ENCODE measurements around the gene RBM19.
"Not testable (repeated sequence)": the region's sequence is repeated elsewhere in the genome, so short reads cannot be mapped to it uniquely, and the experiment has no call there.

Gene RBM19

DNA sequence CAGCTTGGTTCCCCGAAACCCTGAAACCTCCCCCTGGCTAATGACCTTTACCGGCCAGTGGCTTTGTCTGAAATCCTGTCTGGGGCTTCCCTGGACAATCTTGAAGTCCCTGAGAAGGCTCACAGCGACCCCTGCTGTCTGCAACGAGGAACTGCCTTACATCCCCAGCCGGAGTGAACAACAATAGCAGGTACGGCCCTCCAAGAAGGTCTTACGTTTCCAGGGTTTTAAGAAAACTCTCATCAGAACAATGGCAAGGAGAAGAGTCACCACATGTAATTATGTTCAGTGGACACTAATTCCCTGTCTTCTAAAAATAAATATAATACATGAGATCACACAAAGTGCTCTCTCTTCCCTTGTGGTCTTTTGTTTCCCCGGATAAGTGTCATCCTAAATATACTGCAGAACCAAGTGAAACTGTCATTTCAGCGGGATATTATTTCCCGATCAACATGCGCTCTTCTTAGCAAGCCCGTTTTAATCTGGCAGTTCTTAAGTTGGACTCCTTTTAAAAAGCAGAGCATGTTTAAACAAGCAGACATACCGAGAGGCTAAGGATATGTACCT lies 53.3 kb downstream of the RBM19 start:
- Mint-ChIP-seq H3K4me1 (ENCODE audit: low read depth) (no peaks in the 10 kb centered on the region), H3K9me3 (ENCODE audit: low read depth) (no peaks in the 10 kb centered on the region), H3K27ac (no peak overlapping the region), H3K36me3 (peaks cover 6% of the 10 kb centered on the region), H3K27me3 (no peaks in the 10 kb centered on the region), H3K4me3 (no peak overlapping the region)

DNA sequence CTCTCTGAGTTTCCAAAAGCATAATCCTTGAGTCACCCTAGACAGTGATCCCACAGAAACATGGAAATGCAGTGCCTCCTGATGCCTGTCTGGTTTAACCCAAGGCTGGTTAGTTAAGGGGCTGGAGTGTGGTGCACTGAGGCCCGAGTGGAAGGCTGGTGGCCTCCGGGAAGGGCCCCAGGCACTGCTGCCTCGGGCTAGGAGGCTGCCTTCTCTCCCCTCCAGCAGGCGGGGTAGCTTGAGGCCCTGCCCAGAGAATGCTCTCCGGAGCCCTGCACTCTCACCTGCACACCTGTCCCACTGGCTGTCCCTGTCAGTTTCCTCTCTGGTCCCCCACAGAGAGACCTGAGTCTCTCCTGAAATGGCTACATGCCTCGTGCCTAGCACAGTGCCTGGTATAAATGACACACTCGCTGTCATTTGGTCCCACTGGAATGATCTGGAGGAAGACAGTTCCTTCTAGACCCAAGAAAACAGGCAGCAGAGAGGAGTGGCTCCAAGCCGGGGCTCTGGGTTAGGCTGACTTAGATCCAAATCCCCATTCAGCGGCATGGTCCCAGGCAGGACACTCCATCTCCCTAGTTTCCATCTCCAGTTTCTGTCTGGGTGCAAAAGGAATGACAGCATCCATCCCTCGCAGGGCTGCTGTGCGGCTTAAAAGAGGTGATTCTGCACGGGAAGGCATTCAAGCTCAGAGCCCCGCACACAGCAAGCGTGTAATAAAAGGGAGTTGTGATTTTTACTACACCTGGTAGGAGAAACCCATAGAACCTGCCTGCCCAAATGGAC lies 54.0 kb downstream of the RBM19 start:
- no peaks in the 10 kb centered on the region for H3K27me3 Mint-ChIP-seq
- H3K36me3 Mint-ChIP-seq = peaks cover 8% of the 10 kb centered on the region
- no peaks in the 10 kb centered on the region for H3K4me1 Mint-ChIP-seq (ENCODE audit: low read depth)
- H3K27ac Mint-ChIP-seq = no peak overlapping the region
- H3K4me3 Mint-ChIP-seq = no peak overlapping the region
- no peaks in the 10 kb centered on the region for H3K9me3 Mint-ChIP-seq (ENCODE audit: low read depth)

DNA sequence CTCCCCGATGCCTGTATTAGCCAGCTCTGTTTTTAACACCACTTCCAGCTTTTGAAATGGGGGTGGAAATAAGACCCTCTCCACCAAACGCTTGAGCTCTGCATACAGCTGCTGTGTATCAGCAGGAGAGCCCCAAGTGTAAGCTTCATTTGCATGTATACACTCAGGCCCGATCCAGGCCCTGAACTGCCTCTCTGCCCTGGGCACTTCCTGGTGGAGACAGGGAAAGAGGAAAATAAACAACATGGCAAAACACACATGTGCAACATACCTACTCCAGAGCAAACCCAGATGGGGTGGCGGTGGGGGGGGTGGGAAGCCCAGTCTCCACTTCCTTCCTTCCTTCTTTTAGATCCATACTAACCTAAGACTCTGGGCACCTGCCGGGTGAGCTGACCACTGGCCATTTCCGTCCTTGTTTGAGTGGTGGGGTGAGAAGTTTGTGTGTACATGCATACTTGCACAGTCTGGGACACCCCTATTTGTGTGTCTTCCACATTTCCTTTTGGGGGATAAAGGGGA lies 55.3 kb downstream of the RBM19 start:
- no peaks in the 10 kb centered on the region for H3K4me1 Mint-ChIP-seq (ENCODE audit: low read depth)
- no peak overlapping the region for H3K27ac Mint-ChIP-seq
- peaks cover 18% of the 10 kb centered on the region for H3K36me3 Mint-ChIP-seq
- no peaks in the 10 kb centered on the region for H3K9me3 Mint-ChIP-seq (ENCODE audit: low read depth)
- no peak overlapping the region for H3K4me3 Mint-ChIP-seq
- no peaks in the 10 kb centered on the region for H3K27me3 Mint-ChIP-seq

DNA sequence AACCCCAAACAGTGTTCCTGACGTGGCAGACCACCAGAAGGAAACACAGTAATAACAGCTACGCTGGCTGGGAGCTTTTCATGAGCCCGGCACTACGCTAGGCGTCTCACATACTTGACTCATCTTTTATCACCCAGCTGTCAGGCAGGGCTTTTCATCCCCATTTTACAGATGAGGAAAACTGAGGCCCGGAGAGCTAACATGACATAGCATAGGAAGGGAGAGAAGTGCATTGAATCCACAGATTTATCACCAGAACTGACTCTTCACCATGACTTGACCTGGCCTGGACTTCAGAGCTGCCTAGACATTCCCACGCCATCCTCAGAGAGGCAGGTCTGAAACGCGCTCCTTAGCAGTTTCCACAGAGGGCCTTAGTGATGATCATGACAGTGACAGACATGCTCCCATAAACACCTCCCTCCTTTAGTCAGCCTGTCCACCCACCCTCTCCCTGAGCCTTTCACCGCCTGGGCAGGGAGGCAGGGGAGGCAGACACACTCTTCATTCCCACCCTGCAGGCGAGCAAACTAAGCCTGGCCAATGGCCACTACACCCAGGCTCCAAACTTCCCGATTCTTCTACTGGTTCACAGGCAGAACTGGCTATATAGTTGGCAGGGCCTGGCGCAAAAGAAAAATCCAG lies 56.2 kb downstream of the RBM19 start:
- Mint-ChIP-seq H3K4me3 (no peak overlapping the region), H3K9me3 (ENCODE audit: low read depth) (no peaks in the 10 kb centered on the region), H3K36me3 (peaks cover 22% of the 10 kb centered on the region), H3K27ac (peak overlapping the region; percentile 47), H3K27me3 (no peaks in the 10 kb centered on the region), H3K4me1 (ENCODE audit: low read depth) (no peaks in the 10 kb centered on the region)

DNA sequence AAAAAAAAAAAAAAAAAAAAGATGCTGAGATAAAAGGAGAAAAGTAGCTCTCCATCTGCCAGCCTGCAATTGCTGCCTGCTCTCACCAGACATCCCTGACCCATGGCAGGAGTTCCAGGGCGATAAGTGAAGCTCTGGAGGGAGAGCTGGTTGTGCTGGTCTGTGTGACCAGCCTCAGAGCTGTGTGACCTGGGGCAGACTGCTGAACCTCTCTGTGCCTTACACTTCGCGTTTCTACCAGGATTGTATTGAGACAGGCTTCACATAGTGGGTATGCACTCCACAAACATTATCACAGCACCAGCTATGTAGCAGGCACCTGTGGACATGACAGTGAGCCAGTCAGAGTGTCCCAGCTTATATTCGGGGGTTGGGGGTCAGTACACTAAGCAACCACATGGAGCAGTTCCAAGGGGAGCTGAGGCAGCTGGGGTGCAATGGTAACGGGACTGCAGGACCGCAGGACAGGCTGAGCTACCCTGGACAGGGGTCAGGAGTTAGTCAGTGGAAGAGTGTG lies 57.5 kb downstream of the RBM19 start:
- Mint-ChIP-seq H3K9me3 (ENCODE audit: low read depth) (no peaks in the 10 kb centered on the region), H3K27ac (no peak overlapping the region), H3K4me1 (ENCODE audit: low read depth) (no peaks in the 10 kb centered on the region), H3K36me3 (peaks cover 28% of the 10 kb centered on the region), H3K4me3 (no peak overlapping the region), H3K27me3 (no peaks in the 10 kb centered on the region)

DNA sequence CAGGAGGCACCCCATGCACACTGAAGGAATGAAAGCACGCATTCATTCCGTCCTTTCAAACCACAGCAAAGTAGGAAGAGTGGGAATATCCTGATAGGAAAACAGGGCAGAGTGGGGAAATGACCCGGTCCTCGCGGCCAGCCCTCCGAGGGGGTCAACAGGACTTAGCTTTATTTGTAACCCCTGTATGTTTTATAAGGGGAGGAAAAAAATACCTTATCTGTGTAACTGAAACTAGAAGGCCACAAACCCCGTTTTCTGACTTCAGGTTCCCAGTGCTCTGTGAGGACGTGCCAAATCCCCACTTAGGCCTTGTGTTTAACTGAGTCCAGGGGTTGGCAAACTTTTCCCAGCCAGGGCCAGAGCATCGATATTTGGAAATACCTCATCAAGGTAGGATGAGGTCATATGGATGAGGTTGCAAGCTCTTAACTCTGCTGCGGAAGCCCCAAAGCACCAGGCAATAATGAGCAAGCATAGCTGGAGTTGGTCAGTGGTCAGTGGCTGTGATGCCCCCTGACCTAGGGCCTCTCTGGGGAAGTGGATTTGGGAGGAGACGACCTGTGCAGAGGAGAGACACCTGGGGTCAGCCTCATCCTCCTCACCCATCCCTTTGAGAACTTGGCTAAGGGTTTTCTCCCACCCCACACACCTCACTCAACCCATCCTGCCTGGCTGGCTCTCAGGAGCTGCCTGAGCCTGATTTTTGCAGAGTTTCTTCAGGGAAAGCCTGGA lies 58.5 kb downstream of the RBM19 start:
- Mint-ChIP-seq H3K27me3 (no peaks in the 10 kb centered on the region), H3K27ac (no peak overlapping the region), H3K9me3 (ENCODE audit: low read depth) (no peaks in the 10 kb centered on the region), H3K36me3 (peaks cover 31% of the 10 kb centered on the region), H3K4me3 (no peak overlapping the region), H3K4me1 (ENCODE audit: low read depth) (no peaks in the 10 kb centered on the region)

DNA sequence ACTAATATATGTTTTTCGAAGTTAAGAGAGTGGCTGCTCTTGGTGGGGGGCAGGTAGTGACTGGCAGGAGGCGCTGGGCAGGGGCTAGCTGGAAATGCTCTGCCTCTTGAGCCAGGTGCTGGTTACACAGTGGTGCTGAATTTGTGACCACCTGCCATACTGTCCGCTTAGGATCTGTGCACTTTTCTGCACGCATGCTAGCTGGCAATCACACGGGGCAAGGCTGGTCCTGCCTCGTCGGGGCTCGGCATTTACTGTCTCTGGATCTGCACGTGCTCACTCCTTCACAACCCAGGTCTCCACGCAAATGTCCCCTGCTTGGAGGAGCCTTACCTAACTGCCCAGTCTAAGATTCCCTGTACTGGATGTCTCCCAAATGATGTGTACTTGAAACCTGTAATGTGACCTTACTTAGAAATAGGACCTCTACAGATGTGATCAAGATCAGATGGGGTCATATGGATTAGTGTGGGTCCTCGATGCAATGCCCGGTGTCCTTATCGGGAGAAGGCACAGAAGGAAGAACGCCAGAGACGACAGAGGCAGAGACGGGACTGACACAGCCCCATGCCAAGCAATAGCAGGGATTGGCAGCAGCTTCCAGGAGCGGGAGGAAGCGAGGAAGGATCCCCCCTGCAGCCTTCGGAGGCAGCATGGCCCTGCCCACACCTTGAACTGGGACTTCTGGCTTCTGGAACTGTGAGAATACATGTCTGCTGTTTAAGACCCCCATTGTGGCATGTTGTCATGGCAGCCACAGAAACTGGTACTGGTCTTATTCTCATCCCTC lies 59.5 kb downstream of the RBM19 start:
- no peaks in the 10 kb centered on the region for H3K27me3 Mint-ChIP-seq
- no peak overlapping the region for H3K4me3 Mint-ChIP-seq
- peaks cover 31% of the 10 kb centered on the region for H3K36me3 Mint-ChIP-seq
- no peaks in the 10 kb centered on the region for H3K9me3 Mint-ChIP-seq (ENCODE audit: low read depth)
- no peaks in the 10 kb centered on the region for H3K4me1 Mint-ChIP-seq (ENCODE audit: low read depth)
- H3K27ac Mint-ChIP-seq = no peak overlapping the region

DNA sequence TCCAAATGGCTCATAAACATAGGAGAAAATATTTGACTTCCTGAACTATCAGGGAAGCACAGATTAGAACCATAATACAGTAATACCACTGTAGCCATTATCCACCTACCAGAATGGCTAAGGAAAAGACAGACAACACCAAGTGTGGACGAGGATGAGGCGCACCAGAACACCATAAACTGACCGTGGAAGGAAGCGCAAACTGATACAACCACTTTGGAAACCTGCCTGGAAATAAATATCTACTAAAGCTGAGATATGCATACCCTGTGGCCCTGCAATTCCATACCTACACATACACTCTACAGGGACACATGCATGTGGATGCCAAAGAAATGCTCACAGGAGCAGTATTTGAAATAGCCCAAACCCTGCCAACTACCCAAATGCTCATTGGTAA lies 60.3 kb downstream of the RBM19 start:
- no peak overlapping the region for H3K27ac Mint-ChIP-seq
- peaks cover 31% of the 10 kb centered on the region for H3K36me3 Mint-ChIP-seq
- no peaks in the 10 kb centered on the region for H3K4me1 Mint-ChIP-seq (ENCODE audit: low read depth)
- no peak overlapping the region for H3K4me3 Mint-ChIP-seq
- no peaks in the 10 kb centered on the region for H3K9me3 Mint-ChIP-seq (ENCODE audit: low read depth)
- H3K27me3 Mint-ChIP-seq = no peaks in the 10 kb centered on the region

DNA sequence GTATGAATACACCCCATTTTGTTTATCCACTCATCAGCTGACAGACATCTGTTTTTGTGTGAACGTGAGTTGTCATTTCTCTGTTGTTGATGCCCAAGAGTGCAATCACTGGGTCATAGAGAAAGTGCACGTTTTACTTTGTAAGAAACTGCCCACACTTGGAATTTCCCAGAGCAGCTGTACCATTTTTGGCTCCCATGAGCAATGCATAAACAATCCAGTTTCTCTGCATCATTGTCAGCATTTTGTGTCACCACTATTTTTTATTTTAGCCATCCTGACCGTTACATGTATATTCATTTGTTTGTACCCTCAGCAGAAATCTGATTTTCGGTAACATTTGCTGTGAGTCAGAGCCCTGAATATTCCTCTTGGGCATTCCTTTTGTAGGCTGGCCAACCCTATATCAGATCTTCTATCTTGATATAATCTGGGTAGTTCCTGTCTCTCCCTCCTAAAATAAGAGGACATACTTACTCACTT lies 62.7 kb downstream of the RBM19 start:
- Mint-ChIP-seq H3K36me3 (peaks cover 30% of the 10 kb centered on the region), H3K27me3 (no peaks in the 10 kb centered on the region), H3K9me3 (ENCODE audit: low read depth) (no peaks in the 10 kb centered on the region), H3K27ac (no peak overlapping the region), H3K4me1 (ENCODE audit: low read depth) (no peaks in the 10 kb centered on the region), H3K4me3 (no peak overlapping the region)

DNA sequence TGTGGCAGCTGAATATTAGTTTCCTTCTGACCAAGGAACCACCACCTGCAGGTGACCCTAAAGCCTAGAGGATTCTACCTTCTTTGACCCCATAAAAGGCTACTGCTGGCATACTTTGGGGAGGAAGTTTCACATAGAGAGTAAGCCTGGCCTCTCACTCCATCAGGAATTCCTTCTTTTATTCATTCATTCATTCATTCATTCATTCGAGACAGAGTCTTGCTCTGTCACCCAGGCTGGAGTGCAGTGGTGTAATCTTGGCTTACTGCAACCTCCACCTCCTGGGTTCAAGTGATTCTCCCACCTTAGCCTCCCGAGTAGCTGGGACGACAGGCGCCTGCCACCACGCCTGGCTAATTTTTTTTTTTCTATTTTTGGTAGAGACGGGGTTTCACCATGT lies 64.8 kb downstream of the RBM19 start:
- H3K9me3 Mint-ChIP-seq (ENCODE audit: low read depth); H3K4me3 Mint-ChIP-seq; H3K27me3 Mint-ChIP-seq; H3K4me1 Mint-ChIP-seq (ENCODE audit: low read depth); H3K27ac Mint-ChIP-seq: not testable (repeated sequence)
- peaks cover 28% of the 10 kb centered on the region for H3K36me3 Mint-ChIP-seq

DNA sequence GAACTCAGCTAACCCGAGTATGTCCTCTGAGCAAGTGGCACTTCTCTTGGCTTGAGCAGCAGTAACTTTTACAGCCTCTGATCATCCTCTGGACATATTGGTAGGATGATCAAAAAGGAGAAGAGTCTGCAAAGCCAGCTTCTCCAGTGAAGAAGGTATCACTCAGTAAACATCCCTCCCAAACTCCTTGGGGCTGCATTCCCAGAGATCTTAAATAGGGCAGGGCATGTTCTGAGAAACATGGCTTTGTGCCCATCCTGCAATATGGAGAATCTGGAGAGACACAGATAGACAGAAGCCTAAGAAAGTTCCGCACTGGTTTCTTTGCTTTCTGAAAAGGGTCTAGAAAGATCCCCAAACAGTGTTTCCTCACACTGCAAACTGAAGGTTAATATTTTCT lies 65.4 kb downstream of the RBM19 start:
- H3K9me3 Mint-ChIP-seq (ENCODE audit: low read depth) = no peaks in the 10 kb centered on the region
- no peaks in the 10 kb centered on the region for H3K27me3 Mint-ChIP-seq
- no peaks in the 10 kb centered on the region for H3K4me1 Mint-ChIP-seq (ENCODE audit: low read depth)
- H3K4me3 Mint-ChIP-seq = no peak overlapping the region
- H3K27ac Mint-ChIP-seq = no peak overlapping the region
- peaks cover 25% of the 10 kb centered on the region for H3K36me3 Mint-ChIP-seq

DNA sequence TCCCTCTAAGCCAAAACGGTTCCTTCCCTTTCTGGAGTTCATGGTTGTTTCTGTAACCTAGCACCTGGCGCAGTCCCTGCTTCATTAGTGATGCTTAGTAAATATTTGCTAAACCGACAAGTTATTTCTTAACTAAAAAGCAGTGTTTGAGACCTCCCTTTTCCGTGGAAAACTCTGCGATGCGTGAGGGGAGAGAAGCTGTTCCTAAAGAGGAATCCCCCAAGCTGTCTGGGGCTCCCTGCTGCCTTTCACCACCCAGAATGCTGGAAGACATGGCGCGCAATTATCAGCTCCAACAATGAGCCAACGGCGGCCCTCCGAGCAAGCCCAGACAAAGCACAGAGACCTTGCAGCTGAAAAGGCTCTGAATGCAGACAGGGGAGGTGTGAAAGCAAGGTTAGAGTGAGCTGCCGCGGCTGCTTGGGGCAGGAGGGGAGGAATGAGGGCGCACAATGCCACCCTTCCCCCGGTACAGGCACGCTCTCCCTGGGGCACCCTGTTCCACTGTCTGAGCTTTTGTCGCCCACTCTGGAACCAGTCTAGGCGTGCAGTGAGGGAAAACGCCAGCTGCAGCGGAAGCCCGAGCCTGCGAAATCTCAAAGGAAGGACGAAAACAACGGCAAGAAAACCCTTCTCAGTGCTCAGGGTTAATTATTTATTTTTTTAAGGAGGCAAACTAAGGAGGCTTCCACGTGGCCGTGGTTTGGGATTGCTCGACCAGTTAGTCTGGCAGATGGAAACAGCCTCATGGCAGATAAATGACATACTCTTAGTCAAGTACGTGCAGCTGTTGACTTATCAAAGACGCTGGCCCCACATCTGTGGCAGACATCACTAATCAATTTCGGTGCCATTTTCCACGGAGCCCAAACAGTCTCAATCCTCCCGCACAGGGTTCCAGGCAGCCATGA lies 66.3 kb downstream of the RBM19 start:
- H3K4me3 Mint-ChIP-seq = no peak overlapping the region
- H3K27me3 Mint-ChIP-seq = no peaks in the 10 kb centered on the region
- no peaks in the 10 kb centered on the region for H3K9me3 Mint-ChIP-seq (ENCODE audit: low read depth)
- peaks cover 23% of the 10 kb centered on the region for H3K36me3 Mint-ChIP-seq
- no peaks in the 10 kb centered on the region for H3K4me1 Mint-ChIP-seq (ENCODE audit: low read depth)
- no peak overlapping the region for H3K27ac Mint-ChIP-seq

DNA sequence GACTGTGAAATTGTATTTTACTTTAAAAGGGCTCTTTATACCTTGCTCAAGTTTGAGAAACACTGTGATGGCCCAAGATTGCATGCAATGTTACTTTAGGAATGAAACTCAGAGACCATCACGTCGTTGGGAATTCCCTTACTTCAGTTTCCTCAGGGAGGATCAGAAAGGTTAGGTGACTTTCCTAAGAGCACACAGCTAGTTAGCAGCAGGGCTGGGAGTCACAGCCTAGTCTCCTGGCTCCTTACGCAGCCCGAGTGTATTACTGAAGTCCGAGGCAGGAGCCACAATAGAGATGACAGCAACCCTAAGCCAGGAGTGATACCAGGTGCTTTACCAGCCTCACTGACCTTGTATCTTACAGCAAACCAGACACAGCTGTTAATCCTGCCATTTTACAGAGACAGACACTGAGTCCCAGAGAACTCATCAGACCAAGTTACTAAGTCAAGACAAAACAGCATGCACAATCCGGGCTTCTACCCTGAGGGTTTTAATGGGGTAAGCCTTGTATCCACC lies 67.0 kb downstream of the RBM19 start:
- Mint-ChIP-seq H3K27ac (no peak overlapping the region), H3K4me1 (ENCODE audit: low read depth) (no peaks in the 10 kb centered on the region), H3K36me3 (peaks cover 19% of the 10 kb centered on the region), H3K27me3 (no peaks in the 10 kb centered on the region), H3K9me3 (ENCODE audit: low read depth) (no peaks in the 10 kb centered on the region), H3K4me3 (no peak overlapping the region)
